ENCODE results near the gene YJEFN3.

Gene YJEFN3

DNA sequence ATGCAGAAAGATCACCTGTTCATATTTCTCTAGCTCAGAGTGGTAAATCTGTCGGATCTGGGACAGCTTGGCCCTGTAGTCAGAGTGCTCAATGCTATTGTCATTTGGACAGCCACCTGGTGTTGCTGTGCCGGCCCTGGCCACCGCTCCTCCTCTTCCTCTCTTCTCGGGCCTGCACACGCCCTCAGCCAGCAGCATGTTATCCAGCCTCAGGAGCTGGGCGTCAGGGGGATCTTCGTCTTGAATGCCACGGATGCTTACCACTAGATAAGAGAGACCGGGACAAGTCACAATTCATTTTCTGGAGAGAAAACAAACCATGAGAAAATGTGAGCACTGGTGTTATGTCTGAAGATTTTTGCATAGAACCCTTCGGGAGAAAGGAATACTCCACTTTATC is 41.9 kb downstream of the YJEFN3 start:
- TF ChIP-seq, protein P1, sequence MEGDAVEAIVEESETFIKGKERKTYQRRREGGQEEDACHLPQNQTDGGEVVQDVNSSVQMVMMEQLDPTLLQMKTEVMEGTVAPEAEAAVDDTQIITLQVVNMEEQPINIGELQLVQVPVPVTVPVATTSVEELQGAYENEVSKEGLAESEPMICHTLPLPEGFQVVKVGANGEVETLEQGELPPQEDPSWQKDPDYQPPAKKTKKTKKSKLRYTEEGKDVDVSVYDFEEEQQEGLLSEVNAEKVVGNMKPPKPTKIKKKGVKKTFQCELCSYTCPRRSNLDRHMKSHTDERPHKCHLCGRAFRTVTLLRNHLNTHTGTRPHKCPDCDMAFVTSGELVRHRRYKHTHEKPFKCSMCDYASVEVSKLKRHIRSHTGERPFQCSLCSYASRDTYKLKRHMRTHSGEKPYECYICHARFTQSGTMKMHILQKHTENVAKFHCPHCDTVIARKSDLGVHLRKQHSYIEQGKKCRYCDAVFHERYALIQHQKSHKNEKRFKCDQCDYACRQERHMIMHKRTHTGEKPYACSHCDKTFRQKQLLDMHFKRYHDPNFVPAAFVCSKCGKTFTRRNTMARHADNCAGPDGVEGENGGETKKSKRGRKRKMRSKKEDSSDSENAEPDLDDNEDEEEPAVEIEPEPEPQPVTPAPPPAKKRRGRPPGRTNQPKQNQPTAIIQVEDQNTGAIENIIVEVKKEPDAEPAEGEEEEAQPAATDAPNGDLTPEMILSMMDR (IDR thresholded peaks at IDR 0.05; ENCODE audit: borderline replicate concordance, insufficient read depth, low read depth, low read length) = no peak

DNA sequence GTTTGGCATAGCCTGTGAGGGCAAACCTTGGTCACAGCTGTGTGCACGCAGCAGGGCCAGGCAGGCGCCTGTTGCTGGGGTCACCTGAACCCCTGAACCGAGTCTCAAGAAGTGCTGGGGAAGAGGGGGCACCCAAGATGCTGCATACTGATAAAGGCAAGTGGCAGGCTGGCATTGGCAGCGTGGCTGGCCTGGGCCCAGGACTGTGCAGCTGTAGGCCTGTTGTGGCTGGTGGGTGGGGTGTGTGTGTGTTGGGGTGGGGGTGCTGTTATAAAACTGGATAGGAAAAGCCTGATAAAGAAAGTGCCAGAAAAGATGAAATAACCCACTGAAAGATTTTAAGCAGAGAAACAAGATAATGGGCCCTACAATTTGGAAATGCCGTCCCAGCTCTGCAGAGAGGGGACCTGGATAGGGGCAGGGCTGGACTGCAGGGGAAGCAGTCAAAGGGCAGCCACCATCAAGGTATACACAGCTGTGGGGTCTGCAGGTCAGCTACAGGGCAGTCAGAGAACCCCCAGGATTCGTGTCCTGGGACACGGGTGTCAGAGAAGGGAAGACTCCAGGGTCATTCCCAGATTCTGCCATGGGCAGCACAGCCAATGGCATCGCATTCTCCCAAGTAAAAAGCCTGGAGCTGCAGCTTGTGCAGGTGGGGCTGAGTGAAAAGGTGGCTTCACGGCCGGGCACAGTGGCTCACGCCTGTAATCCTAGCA is 42.5 kb downstream of the YJEFN3 start:
- no peak overlapping the region for H3K4me3 ChIP-seq (ENCODE audit: low read depth, low read length)
- TF ChIP-seq, protein P1 (IDR thresholded peaks at IDR 0.05; ENCODE audit: borderline replicate concordance, insufficient read depth, low read depth, low read length) = no peak

More for the DNA sequence above, 41.9 kb downstream of the YJEFN3 start:
- no peak overlapping the region for H3K4me3 ChIP-seq (ENCODE audit: low read depth, low read length)

DNA sequence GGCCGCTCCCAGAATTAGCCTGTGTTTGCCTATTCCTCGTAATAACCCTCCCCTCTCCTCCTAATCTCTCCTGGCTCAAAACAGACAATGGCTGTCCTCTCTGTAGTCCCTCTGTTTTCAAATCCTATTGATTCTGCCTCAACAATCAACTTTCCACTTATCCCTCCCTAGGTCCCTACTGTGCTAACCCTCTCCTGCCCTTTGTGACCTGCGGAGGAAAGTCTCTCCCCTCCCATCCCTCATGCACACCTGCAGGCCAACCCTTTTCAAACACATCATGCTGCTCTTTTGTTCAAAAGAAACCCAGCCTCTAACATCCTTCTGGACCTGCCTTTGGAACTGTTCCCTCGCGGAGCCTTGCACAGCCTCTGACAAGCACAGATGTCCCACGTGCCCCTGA is 46.7 kb downstream of the YJEFN3 start:
- H3K4me3 ChIP-seq (ENCODE audit: low read depth, low read length) = no peak overlapping the region
- TF ChIP-seq, protein P1 (IDR thresholded peaks at IDR 0.05; ENCODE audit: borderline replicate concordance, insufficient read depth, low read depth, low read length) = no peak

DNA sequence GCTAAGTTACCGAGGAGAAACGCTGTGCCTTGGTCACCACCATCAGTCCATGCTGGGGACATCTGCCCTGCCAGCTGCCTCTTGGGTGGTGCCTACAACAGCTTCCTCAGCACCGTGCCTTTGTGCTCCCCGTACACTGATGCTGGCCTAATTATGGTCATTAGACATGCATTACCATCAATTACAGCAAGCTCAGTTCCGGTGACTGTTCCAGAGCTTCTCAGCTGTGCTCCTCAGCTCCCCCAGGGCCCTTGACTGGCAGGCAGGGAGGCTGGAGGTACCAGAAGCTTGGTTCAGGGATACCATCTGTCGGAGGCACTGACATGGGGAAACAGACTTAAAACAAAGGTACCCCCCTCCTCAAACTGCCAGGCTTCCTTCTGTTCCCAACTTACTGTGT is 49.5 kb downstream of the YJEFN3 start:
- TF ChIP-seq, protein P1 (IDR thresholded peaks at IDR 0.05; ENCODE audit: borderline replicate concordance, insufficient read depth, low read depth, low read length) = no peak
- H3K4me3 ChIP-seq (ENCODE audit: low read depth, low read length) = no peak overlapping the region

DNA sequence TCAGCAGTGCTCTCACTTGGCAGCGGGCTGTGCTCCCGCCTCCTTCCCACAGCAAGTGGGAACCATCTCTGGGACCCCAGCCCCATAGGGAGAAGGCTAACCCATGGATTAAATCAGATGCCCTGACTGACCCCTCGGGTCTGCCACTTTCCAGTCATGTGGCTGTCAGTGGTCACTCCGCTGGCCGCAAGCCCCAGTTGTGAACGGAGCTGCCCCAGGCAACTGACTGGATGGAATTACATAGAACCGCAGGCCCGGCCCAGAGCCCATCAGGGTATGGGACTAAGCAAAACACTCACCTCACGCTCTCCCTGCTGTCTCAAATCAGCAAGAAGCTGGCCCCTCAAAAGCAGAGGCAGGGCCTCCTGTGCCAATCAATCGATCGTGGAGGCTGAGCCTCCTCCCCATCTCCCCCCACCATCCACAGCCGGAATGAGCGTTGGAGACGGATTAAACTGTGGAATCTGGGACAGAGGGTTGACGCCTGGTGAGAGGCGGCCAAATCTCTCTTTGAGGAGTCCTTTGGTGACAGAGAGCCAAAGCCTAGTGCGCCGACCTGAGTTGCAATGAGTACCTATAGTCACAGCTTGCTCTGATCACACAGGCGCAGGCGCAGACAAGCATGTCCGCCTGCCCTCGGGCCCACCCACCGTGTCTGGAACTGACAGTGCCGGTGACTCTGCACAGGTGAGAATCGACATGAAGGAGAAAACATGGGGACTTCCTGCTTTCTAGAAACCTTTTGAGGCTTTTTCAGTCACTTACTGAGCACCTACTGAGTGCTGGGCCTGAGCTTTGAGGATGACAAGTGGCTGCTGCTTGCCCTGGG is 51.0 kb downstream of the YJEFN3 start:
- H3K4me3 ChIP-seq (ENCODE audit: low read depth, low read length) = no peak overlapping the region
- TF ChIP-seq, protein P1 (IDR thresholded peaks at IDR 0.05; ENCODE audit: borderline replicate concordance, insufficient read depth, low read depth, low read length) = no peak

DNA sequence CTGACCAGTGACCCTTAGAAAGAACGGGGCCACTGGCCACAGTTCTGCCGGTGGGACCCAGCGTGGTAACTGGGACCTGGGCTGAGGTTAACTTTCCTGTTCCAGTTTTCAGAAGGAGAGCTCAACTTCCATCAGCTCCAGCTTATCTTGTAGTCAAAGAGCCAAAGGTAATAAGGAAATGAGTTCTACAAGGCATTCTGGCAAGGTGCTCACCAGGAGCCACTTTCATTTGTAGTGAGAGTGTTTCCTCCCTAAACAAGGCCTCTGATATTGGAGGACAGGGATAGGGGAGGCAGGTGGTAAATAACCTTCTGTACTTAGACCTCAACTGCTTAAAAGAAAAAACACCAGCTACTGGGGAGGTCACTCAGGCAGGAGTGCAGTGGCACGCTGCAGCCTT is 51.7 kb downstream of the YJEFN3 start:
- TF ChIP-seq, protein P1 (IDR thresholded peaks at IDR 0.05; ENCODE audit: borderline replicate concordance, insufficient read depth, low read depth, low read length) = no peak
- H3K4me3 ChIP-seq (ENCODE audit: low read depth, low read length) = no peak overlapping the region

Data from GM12875 (cell line).